HEK293 (cell line): ENCODE results near the gene WDTC1.

Source experiments
- CTCF ChIA-PET: fragments of 350-600 bp; formaldehyde crosslinking; extraction: SDS; loops from one replicate; lab custom pipeline; 2021; ENCODE audit warnings: antibody characterized with exemption; lab: Yijun Ruan, JAX
- POLR2A ChIA-PET: fragments of 300-600 bp; formaldehyde crosslinking; extraction: SDS; loops from one replicate; lab custom pipeline; 2020; ENCODE audit warnings: antibody characterized with exemption, inconsistent platforms; lab: Yijun Ruan, JAX
- H3K27ac ChIP-seq: fragments of 200-500 bp; sonication (Bioruptor generic); 2 replicates; pipeline ENCODE4 v1.5.1; 2014; ENCODE audit warnings: low read depth, low read length, control low read depth, inconsistent platforms; ENCODE audit errors: extremely low read depth
- H3K36me3 ChIP-seq, 2 experiments: fragments of 200-500 bp in 1 of 2; sonication (Bioruptor generic) in 1 of 2; 1 replicate in 1 of 2; 2 replicates in 1 of 2; pipeline ENCODE4 v1.5.1; 2014 to 2017; ENCODE audit warnings: inconsistent platforms in 2 of 2, low read length in 2 of 2; ENCODE audit not compliant: control insufficient read depth in 2 of 2, insufficient read depth in 1 of 2
- H3K4me1 ChIP-seq: fragments of 200-500 bp; sonication (Bioruptor generic); 2 replicates; pipeline ENCODE4 v1.5.1; 2014; ENCODE audit warnings: mild to moderate bottlenecking, low read length, inconsistent platforms; ENCODE audit not compliant: control insufficient read depth, insufficient read depth
- H3K4me3 ChIP-seq: 2 replicates; pipeline ENCODE4 v1.5.1; 2011; ENCODE audit warnings: low read depth, mild to moderate bottlenecking, control low read depth, low read length, moderate library complexity
- H3K9me3 ChIP-seq: fragments of 200-500 bp; sonication (Bioruptor generic); 2 replicates; pipeline ENCODE4 v1.5.1; 2014; ENCODE audit warnings: low read depth, low read length, inconsistent platforms; ENCODE audit not compliant: control insufficient read depth, insufficient read depth
- ATF2 ChIP-seq: fragments of 450-650 bp; formaldehyde crosslinking; IDR thresholded peaks from 2 replicates; pipeline ENCODE4 v1.5.1; 2016; ENCODE audit warnings: missing biosample characterization, missing genetic modification characterization, low read depth
- KLF10 ChIP-seq: fragments of 450-650 bp; IDR thresholded peaks from 2 replicates; pipeline ENCODE4 v1.5.1; 2018; ENCODE audit warnings: missing biosample characterization, mild to moderate bottlenecking, missing genetic modification characterization
- KLF8 ChIP-seq: fragments of 450-650 bp; formaldehyde crosslinking; IDR thresholded peaks from 2 replicates; pipeline ENCODE4 v1.5.1; 2016; ENCODE audit warnings: missing biosample characterization, missing genetic modification characterization
- SCRT1 ChIP-seq: fragments of 450-650 bp; formaldehyde crosslinking; IDR thresholded peaks from 2 replicates; pipeline ENCODE4 v1.5.1; 2016; ENCODE audit warnings: missing biosample characterization, missing genetic modification characterization, borderline replicate concordance
- SP7 ChIP-seq: fragments of 450-650 bp; formaldehyde crosslinking; IDR thresholded peaks from 2 replicates; pipeline ENCODE4 v1.5.1; 2016; ENCODE audit warnings: missing biosample characterization, missing genetic modification characterization
- ZBTB48 ChIP-seq: fragments of 450-650 bp; formaldehyde crosslinking; IDR thresholded peaks from 2 replicates; pipeline ENCODE4 v1.5.1; 2016; ENCODE audit warnings: missing biosample characterization, missing genetic modification characterization
- ZNF10 ChIP-seq: fragments of 450-650 bp; formaldehyde crosslinking; IDR thresholded peaks from 2 replicates; pipeline ENCODE4 v1.5.1; 2017; ENCODE audit warnings: missing biosample characterization, missing genetic modification characterization
- ZNF121 ChIP-seq: fragments of 450-650 bp; formaldehyde crosslinking; IDR thresholded peaks from 2 replicates; pipeline ENCODE4 v1.5.1; 2016; ENCODE audit warnings: missing biosample characterization, missing genetic modification characterization
- ZNF155 ChIP-seq: fragments of 450-650 bp; formaldehyde crosslinking; IDR thresholded peaks from 2 replicates; pipeline ENCODE4 v1.5.1; 2016; ENCODE audit warnings: missing biosample characterization, missing genetic modification characterization
- ZNF18 ChIP-seq: fragments of 450-650 bp; formaldehyde crosslinking; IDR thresholded peaks from 2 replicates; pipeline ENCODE4 v1.5.1; 2016; ENCODE audit warnings: missing biosample characterization, missing genetic modification characterization
- ZNF184 ChIP-seq: fragments of 450-650 bp; IDR thresholded peaks from 2 replicates; pipeline ENCODE4 v1.5.1; 2018; ENCODE audit warnings: missing biosample characterization, mild to moderate bottlenecking, missing genetic modification characterization
- ZNF202 ChIP-seq: fragments of 450-650 bp; formaldehyde crosslinking; IDR thresholded peaks from 2 replicates; pipeline ENCODE4 v1.5.1; 2016; ENCODE audit warnings: missing biosample characterization, missing genetic modification characterization, borderline replicate concordance
- ZNF292 ChIP-seq: fragments of 450-650 bp; formaldehyde crosslinking; IDR thresholded peaks from 2 replicates; pipeline ENCODE4 v1.5.1; 2016; ENCODE audit warnings: low read depth, missing biosample characterization, missing genetic modification characterization, borderline replicate concordance
- ZNF558 ChIP-seq: fragments of 450-650 bp; formaldehyde crosslinking; IDR thresholded peaks from 2 replicates; pipeline ENCODE4 v1.5.1; 2016; ENCODE audit warnings: missing biosample characterization, missing genetic modification characterization
- ZNF585B ChIP-seq: fragments of 450-650 bp; formaldehyde crosslinking; IDR thresholded peaks from 2 replicates; pipeline ENCODE4 v1.5.1; 2016; ENCODE audit warnings: missing biosample characterization, missing genetic modification characterization
- ZNF600 ChIP-seq: fragments of 450-650 bp; formaldehyde crosslinking; IDR thresholded peaks from 2 replicates; pipeline ENCODE4 v1.5.1; 2016; ENCODE audit warnings: missing biosample characterization, missing genetic modification characterization
- ZNF645 ChIP-seq: fragments of 450-650 bp; formaldehyde crosslinking; IDR thresholded peaks from 2 replicates; pipeline ENCODE4; 2016; ENCODE audit warnings: missing biosample characterization, missing genetic modification characterization
- ZNF664 ChIP-seq: fragments of 450-650 bp; formaldehyde crosslinking; IDR thresholded peaks from 2 replicates; pipeline ENCODE4 v1.5.1; 2016; ENCODE audit warnings: missing biosample characterization, missing genetic modification characterization
- ZNF707 ChIP-seq: fragments of 450-650 bp; formaldehyde crosslinking; IDR thresholded peaks from 2 replicates; pipeline ENCODE4 v1.5.1; 2016; ENCODE audit warnings: missing biosample characterization, missing genetic modification characterization
- ZNF785 ChIP-seq: fragments of 450-650 bp; formaldehyde crosslinking; IDR thresholded peaks from 2 replicates; pipeline ENCODE4 v1.5.1; 2016; ENCODE audit warnings: missing biosample characterization, missing genetic modification characterization
- ZSCAN5A ChIP-seq: fragments of 450-650 bp; formaldehyde crosslinking; IDR thresholded peaks from 2 replicates; pipeline ENCODE4 v1.5.1; 2016; ENCODE audit warnings: missing biosample characterization, missing genetic modification characterization

WDTC1 gene

GRCh38 chr1:27325286-27325685 lies 90.9 kb downstream of the WDTC1 start (continued):
- TF ChIP-seq ZNF664 (tag by site-specific recombination): no peak

- no peak for TF ChIP-seq ZNF645
- TF ChIP-seq ZNF600 (tag by site-specific recombination): peak; percentile 65; the same call in 1 of the 2 replicates
- Histone ChIP-seq H3K4me1 (no peaks in the 10 kb centered on the region), H3K4me3 (no peak overlapping the region), H3K36me3 (peaks cover 3 to 84% of the 10 kb centered on the region in 2 experiments; a peak in 2 of 3 replicates), H3K9me3 (no peaks in the 10 kb centered on the region), H3K27ac (no peak overlapping the region)
- ChIA-PET POLR2A (interaction anchor here (1.8 kb wide), 1 partner anchor 38 kb away, joined by 4 read pairs; no protein-coding TSS in a partner anchor), CTCF (interaction anchor here (0.6 to 3.5 kb wide), 7 partner anchors 21 to 797 kb away, joined by 3 to 17 read pairs (median 5); no protein-coding TSS in a partner anchor)
These were observed 93.5 kb downstream of the WDTC1 start for GRCh38 chr1:27327964-27328363.

DNA sequence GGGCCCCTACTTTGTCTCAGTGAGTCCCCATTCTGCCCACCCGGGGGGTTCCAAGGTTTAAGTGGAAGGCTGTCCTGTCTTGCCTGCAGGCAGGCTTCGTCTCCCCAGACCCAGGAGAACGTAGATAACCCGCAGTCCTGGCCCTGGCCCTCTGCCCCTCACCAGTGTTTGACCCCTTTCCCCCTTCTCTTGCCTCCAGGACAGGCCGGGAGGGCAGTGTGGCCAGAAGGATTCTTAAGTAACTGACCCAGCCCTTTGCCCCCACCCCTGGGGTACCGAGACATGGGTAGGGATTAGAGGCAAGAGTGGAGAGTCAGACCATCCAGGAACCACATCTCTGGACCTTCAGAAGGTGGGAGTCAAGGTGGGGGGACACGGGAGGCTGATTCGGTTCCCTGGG lies 96.4 kb downstream of the WDTC1 start:
- Histone ChIP-seq H3K9me3 (no peaks in the 10 kb centered on the region), H3K4me3 (no peak overlapping the region), H3K36me3 (peaks cover 9 to 91% of the 10 kb centered on the region in 2 experiments; a peak in 2 of 3 replicates), H3K27ac (no peak overlapping the region), H3K4me1 (no peaks in the 10 kb centered on the region)
- CTCF ChIA-PET: interaction anchor here (0.6 kb wide), 1 partner anchor 134 kb away, joined by 4 read pairs; no protein-coding TSS in a partner anchor
- POLR2A ChIA-PET: no interaction called here
- peak; percentile 37; the same call in 1 of the 2 replicates for TF ChIP-seq ZNF585B (tag by site-specific recombination)
- TF ChIP-seq SCRT1: no peak

DNA sequence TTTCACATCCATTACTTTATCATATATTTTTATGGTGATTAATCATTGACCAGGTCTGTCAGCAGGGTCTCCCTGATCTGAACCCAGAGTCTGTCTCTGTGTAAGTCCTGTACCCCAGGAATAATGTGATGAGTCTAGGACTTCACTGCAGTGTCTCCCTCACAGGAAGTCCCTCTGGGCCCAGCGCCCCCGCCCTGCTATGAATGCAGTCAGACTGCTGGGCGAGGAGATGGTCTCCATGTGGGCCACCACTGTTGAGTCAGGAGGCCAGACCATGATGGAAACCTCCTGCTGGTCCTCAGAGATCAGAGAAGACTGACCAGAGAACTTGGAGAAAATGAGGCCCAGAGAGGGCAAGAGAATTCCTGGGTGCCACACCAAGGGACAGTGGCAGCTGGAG lies 97.0 kb downstream of the WDTC1 start:
- ChIA-PET CTCF (interaction anchor here (0.6 to 4.0 kb wide), 7 partner anchors 18 to 233 kb away, joined by 3 to 39 read pairs (median 15); no protein-coding TSS in a partner anchor), POLR2A (no interaction called here)
- no peak overlapping the region for H3K27ac ChIP-seq
- no peaks in the 10 kb centered on the region for H3K9me3 ChIP-seq
- TF ChIP-seq ATF2 (tag by site-specific recombination): no peak
- TF ChIP-seq ZSCAN5A (tag by site-specific recombination): no peak
- no peak for TF ChIP-seq ZNF292 (tag by site-specific recombination)
- TF ChIP-seq KLF10 (tag by site-specific recombination): no peak
- no peak for TF ChIP-seq ZBTB48
- TF ChIP-seq ZNF558 (tag by site-specific recombination): no peak
- TF ChIP-seq ZNF155 (tag by site-specific recombination): no peak
- TF ChIP-seq ZNF121: no peak
- TF ChIP-seq ZNF202 (tag by site-specific recombination): no peak
- TF ChIP-seq ZNF10 (tag by site-specific recombination): no peak
- no peak for TF ChIP-seq SP7 (tag by site-specific recombination)
- TF ChIP-seq ZNF18 (tag by site-specific recombination): no peak
- TF ChIP-seq ZNF707 (tag by site-specific recombination): no peak
- no peak for TF ChIP-seq ZNF785
- no peak for TF ChIP-seq KLF8 (tag by site-specific recombination)
- no peak for TF ChIP-seq ZNF184 (tag by site-specific recombination)
- peaks cover 9 to 91% of the 10 kb centered on the region in 2 experiments; a peak in 2 of 3 replicates for H3K36me3 ChIP-seq
- no peak overlapping the region for H3K4me3 ChIP-seq
- no peaks in the 10 kb centered on the region for H3K4me1 ChIP-seq
